DND-41 (cell line): ENCODE data around the gene NEURL1.

Experiments
- EZH2 ChIP-seq: IDR thresholded peaks from 3 replicates; pipeline ENCODE4 v1.6.1; 2012; ENCODE audit warnings: borderline replicate concordance, low read depth, mild to moderate bottlenecking, moderate library complexity, low read length, inconsistent platforms; ENCODE audit not compliant: severe bottlenecking
- TF ChIP-seq, protein P1 (sequence below): IDR thresholded peaks from 2 replicates; pipeline ENCODE4 v1.5.1; 2012; ENCODE audit warnings: borderline replicate concordance, low read length, moderate library complexity, mild to moderate bottlenecking; ENCODE audit not compliant: poor library complexity, severe bottlenecking; ENCODE audit errors: extremely low read depth

DNA sequence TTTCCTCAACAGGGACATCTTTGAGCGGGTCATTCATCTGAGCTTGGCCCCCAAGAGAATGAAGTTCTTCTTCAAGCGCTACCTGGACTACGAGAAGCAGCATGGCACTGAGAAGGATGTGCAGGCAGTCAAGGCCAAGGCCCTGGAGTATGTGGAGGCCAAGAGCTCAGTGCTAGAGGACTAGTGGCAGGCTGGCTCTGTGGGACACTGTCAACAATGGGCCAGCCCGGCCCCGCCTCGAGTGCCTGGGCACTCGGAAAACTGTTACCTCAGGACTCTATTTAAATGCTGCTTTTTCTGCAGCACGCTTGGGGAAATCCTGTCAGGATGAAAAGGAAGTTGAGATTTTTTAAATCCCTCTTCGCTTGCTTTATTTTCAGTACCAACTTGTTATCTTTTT is 48.1 kb upstream of the NEURL1 start:
- TF ChIP-seq, protein P1, sequence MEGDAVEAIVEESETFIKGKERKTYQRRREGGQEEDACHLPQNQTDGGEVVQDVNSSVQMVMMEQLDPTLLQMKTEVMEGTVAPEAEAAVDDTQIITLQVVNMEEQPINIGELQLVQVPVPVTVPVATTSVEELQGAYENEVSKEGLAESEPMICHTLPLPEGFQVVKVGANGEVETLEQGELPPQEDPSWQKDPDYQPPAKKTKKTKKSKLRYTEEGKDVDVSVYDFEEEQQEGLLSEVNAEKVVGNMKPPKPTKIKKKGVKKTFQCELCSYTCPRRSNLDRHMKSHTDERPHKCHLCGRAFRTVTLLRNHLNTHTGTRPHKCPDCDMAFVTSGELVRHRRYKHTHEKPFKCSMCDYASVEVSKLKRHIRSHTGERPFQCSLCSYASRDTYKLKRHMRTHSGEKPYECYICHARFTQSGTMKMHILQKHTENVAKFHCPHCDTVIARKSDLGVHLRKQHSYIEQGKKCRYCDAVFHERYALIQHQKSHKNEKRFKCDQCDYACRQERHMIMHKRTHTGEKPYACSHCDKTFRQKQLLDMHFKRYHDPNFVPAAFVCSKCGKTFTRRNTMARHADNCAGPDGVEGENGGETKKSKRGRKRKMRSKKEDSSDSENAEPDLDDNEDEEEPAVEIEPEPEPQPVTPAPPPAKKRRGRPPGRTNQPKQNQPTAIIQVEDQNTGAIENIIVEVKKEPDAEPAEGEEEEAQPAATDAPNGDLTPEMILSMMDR, result no peak
- no peak for TF ChIP-seq EZH2
